GM19043 (cell line): Measurements from ENCODE around the gene TPRG1L.
"Not testable (repeated sequence)": the region's sequence is repeated elsewhere in the genome, so short reads cannot be mapped to it uniquely, and the experiment has no call there.

Source experiments
- ATAC-seq: cut with Tn5 transposase; IDR thresholded peaks from one replicate; pipeline ENCODE4 v1.9.1; 2021; ENCODE audit warnings: low read depth; ENCODE audit not compliant: unreplicated experiment

The TPRG1L gene

DNA sequence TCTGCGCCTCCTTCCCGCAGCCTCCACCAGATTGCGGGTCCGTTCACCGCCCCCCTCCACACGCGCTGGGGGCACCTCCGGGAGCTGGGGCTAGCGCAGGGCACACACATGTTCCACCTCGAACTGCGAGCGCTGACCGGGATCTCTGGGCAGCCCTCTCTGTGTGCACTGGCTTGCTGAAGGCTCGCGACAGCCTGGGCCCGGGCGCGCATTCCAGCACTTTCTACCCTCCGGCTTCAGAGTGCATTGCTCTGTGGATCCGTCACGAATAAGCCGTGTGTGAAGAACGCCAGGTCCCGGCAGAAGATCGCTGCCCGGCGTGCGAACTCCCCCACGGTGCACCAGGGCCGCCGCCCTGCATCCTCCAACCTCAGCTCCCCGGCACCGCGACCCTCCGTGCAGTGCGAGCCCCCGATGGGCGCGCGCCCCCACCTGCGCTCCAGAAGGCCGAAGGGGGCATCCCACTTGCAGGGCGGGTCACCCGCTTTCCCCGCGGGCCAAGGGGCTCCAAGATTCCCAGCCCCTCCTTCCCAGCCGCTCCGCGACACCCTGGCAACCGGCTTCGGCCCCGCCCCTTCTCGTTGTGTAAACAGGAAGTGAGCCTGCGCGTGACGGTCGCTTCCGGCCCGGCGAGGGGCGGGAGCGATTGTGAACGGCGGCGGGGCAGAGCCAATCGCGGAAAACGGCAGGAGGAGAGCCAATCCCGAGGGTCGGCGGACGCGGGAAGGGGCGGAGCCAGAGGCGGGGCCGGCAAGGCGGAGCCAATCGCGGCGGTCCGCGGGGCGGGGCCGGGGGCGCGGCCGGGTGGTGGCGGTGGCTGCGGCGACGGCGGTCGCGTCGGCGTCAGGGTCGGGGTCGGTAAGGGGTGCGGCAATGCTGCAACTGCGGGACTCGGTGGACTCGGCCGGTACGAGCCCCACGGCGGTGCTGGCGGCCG, at the start of gene TPRG1L:
TPRG1L (plus strand) TSS at position 816 of the 937 bp plus-strand sequence; CDS start at position 874, 58 bp downstream.
- ATAC-seq: peak; percentile 95

DNA sequence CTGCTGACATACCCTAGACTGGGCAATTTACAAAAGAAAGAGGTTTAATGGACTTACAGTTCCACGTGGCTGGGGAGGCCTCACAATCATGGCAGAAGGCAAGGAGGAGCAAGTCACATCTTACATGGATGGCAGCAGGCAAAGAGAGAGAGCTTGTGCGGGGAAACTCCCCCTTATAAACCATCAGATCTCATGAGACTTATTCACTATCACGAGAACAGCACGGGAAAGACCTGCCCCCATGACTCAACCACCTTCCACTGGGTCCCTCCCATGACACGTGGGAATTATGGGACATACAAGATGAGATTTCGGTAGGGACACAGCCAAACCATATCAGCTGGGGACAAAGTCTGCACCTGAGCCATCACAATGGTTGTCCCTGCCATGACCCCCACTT, 49.3 kb upstream of the TPRG1L start:
- ATAC-seq: not testable (repeated sequence)

DNA sequence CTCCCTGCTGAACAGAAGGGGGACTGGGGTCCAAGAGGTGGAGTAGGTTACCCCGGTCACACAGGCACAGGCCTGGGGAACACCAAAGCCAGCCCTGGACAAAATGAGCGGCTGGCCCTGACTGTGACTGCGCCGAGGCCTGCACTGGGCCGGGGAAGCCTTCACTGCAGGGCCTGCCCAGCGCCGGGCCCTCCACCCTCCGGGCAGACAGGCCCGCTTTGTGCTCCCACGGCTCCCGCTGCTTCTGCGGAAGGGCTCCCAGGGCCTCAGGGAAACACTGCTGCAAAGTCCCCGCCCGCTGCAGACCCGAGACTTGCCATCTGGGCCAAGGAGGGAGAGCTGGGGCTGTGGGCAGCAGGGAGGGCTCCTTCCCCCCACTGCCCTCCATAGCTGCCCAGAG, 48.8 kb upstream of the TPRG1L start:
- ATAC-seq: no peak

GRCh38 chr1:3577300-3577699, 47.5 kb upstream of the TPRG1L start:
- no peak for ATAC-seq

DNA sequence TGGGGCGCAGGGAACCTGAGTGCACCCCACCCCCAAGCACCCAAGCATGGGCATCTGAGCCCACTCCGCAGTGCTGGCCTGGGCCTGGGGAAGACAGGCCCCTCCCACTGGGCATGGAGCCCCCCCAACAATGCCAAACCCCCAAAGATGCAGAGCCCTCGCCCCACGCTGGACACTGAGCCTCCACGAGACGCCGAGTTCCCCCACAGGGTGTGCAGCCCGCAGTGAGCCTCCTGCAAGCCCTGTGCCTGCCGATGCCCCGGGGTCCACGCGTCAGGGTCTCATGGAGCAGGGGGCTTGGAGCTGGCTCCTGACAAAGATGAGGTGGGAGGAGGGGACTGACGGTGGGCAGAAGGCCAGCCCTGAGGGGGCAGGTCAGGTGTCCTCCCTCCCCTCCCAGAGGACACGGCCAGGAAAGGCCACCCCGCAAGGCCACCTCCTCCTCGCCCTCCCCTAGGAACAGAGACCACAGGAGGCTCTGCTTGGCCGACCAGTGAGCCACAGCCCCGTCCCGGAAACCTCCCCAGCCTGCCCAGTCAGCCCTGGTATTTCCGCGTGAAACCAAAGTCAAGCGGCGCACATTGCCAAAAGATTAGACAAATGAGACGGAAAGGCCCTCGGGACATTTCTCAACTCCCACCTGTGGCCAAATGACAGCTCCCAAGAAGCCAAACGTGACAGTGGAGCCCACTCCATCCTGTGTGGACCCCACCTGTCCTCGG, 46.9 kb upstream of the TPRG1L start:
- no peak for ATAC-seq

DNA sequence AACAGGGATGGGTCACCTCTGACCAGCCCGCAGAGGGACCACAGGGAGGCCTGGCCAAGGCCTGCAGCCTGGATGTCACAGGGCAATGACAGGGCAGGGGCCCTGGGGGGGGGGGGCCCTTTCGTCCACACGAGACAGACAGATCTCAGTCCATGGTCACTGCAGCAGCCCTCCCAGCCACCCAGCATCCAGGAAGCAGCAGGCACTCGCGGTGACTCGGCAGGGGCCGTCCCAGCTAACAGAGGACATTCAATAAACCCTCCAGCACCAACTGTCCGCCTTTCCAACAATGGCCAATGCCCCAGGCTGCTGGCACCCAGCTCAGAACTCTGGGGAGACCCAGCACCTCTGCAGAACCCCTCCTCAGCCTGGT, 46.4 kb upstream of the TPRG1L start:
- ATAC-seq: no peak

- ATAC-seq: no peak
These were observed 45.9 kb upstream of the TPRG1L start for GRCh38 chr1:3578906-3579305.

GRCh38 chr1:3579626-3580025, 45.2 kb upstream of the TPRG1L start:
- no peak for ATAC-seq

GRCh38 chr1:3580231-3580630, 44.6 kb upstream of the TPRG1L start:
- ATAC-seq: no peak

DNA sequence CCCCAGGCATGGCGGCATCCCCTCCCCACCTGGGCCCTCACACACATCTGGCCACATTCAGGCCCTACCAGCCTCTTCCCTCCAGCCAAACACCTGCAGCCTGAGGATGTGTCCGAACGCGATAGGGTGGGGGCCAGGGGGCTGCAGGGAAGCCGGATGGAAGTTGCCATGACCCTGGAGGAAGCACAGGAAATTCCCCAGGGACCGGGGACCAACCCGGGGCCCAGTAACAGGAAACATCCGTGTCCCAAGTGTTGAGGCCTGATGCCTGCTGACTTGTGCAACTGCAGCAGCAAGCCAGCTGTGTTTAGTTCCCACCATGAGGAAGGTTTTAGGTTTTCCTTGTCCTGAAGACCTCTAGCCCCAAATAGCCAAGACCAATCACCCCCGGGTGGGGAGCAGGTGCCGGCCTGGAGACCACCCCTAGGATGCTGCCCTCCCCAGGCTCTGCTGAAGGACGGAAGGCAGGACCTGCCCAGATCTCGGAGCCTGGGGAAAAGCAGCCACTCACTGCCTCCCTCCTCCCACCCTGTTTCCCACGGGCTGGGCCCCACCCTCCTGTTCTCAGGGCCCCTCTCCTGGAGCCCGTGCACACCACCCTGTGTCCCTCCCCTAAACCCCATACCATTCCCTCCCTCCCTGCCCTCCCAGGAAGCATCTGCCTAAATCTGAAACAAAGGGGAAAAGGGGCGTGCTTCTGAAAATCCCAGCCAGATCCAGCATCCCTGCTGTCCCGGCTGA, 43.3 kb upstream of the TPRG1L start:
- no peak for ATAC-seq

GRCh38 chr1:3583751-3584150, 41.1 kb upstream of the TPRG1L start:
- not testable (repeated sequence) for ATAC-seq

DNA sequence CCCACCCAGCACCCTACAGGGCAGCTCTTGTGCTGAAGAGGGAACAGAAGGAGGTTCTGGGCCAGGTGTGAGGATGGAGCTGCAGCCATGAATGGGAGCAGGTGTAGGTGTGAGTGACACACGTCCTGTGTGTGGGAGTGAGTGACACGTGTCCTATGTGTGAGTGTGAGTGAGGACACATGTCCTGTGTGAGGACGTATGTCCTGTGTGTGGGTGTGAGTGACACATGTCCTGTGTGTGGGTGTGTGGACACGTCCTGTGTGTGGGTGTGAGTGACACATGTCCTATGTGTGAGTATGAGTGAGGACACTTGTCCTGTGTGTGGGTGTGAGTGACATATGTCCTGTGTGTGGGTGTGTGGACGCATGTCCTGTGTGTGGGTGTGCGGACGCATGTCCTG, 39.9 kb upstream of the TPRG1L start:
- ATAC-seq: no peak

- not testable (repeated sequence) for ATAC-seq
These were observed 39.4 kb upstream of the TPRG1L start for GRCh38 chr1:3585353-3585868.

- ATAC-seq: no peak
These were observed 38.8 kb upstream of the TPRG1L start for GRCh38 chr1:3585940-3586568.

GRCh38 chr1:3586986-3587759, 37.6 kb upstream of the TPRG1L start:
- ATAC-seq: no peak

DNA sequence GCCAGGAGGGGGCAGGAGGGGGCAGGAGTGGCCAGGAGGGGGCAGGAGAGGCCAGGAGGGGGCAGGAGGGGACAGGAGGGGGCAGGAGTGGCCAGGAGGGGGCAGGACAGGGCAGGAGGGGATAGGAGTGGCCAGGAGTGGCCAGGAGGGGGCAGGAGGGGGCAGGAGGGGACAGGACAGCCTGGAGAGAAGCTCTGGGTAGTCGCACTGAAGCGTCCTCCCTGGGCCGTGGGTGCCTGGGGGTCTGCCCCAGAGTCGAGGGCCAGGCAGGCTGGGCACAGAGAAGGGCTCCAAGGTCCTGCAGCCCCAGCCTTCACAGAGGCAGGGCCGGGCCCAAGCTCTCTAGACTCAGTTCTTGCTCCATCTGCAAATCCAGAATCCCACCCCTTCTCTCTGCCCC, 36.4 kb upstream of the TPRG1L start:
- ATAC-seq: no peak

DNA sequence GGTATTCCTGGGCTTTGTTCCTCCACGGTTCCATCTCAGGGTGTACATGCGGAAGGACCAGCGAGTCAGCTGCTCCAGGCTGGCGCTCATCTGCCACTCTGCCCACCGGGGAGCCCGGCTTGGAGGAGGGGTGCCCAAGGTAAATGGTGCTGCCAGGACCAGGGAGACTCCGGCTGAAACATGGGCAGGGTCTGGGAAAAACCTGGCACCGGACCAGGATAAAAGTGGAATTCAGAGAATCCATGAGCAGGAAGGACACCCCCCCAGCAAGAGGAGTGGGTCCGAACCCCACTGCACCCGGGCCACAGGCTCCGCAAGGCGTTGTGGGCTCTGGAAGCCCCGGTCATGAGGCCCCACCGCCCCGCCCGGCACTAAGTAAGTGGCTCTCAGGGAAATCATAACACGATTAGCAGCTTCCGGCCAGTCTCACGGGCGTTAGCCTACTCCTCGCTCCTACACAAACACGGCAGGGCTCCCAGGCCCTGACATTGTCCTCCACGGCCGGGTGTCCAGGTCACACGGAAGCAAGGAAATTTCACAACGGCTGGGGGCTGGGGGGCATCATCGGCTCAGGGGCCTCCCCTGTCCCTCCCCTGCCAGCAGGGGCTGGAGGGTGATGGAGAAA, 34.6 kb upstream of the TPRG1L start:
- no peak for ATAC-seq

DNA sequence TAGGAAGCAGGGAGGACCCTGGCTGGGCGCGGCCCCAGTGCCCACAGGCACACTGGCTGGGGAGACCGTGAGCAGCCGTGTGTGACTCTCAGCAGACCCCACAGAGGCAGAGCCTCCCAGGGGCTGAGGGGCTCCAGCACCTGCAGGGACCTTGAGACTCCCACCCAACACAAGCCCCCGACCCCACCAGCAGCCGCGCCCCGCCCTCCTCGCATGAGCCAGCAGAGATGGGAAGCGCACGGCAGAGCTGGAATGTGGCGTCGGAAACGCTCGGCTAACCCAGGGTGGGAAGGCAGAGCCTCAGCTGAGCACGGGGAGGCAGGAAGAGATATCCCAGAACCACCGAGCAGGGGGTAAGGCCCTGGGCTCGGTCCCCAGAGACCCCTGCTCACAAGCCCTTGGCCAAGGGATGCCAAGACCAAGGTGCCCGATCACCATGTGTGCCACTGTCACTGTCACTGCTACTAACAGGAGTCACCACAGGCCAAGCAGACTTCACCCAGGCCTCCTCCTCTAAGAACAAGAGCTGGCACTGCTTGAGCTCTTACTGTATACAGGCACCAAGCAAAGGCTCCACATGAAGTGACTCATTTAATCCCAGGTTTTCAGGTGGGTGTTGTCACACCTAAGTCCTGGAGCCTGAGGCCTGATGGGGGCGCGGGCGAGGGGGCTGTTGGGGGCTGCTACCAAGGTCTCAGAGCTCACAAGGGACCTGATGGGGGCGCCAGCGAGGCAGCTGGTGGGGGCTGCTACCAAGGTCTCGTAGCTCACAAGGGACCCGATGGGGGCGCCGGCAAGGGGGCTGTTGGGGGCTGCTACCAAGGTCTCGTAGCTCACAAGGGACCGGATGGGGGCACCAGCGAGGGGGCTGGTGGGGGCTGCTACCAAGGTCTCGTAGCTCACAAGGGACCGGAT, 33.6 kb upstream of the TPRG1L start:
- no peak for ATAC-seq
